ENCODE data around the gene BBOX1.

GRCh38 chr11:27083782-27084181, 43.2 kb downstream of the BBOX1 start:
- no peak for TF ChIP-seq CTCF (IDR thresholded peaks at IDR 0.05; ENCODE audit: low read length)
- TF ChIP-seq EZH2 (IDR thresholded peaks at IDR 0.05; ENCODE audit: borderline replicate concordance, low read length), result no peak

Data from OCI-LY1 (cell line).